Common myeloid progenitor, CD34-positive (primary cell): ENCODE data around the gene PTCD3.

Source experiments
- CTCF ChIA-PET: fragments of 350-600 bp; sonication (Branson Sonifier 250); formaldehyde crosslinking; loops from one replicate; lab custom pipeline; 2021; ENCODE audit warnings: antibody characterized with exemption; lab: Charles Lee
- POLR2A ChIA-PET: fragments of 350-600 bp; sonication (Branson Sonifier 250); formaldehyde crosslinking; loops from one replicate; lab custom pipeline; 2021; ENCODE audit warnings: antibody characterized with exemption; lab: Charles Lee
- DNase-seq, 3 donors: peaks; one replicate each; pipeline versions ENCODE4 v3.0.0 to v3.0.0-alpha.2; 2013
- H3K27ac ChIP-seq, 2 experiments: 1 replicate in 1 of 2; 2 replicates in 1 of 2; pipeline ENCODE4 v1.7.0; 2013; ENCODE audit warnings: inconsistent platforms in 2 of 2, low read length in 2 of 2, mild to moderate bottlenecking in 2 of 2, low read depth in 1 of 2, moderate library complexity in 1 of 2; ENCODE audit not compliant: severe bottlenecking in 2 of 2, insufficient read depth in 1 of 2, poor library complexity in 1 of 2
- H3K27me3 ChIP-seq, 5 experiments: replicated peaks in 2 of 5; 1 replicate in 3 of 5; 2 replicates in 2 of 5; pipeline versions ENCODE4 v1.6.1 to v1.7.0; 2013; ENCODE audit warnings: low read length in 4 of 5, mild to moderate bottlenecking in 2 of 5, moderate library complexity in 2 of 5, inconsistent platforms in 1 of 5; ENCODE audit not compliant: insufficient read depth in 5 of 5, control insufficient read depth in 4 of 5
- H3K36me3 ChIP-seq, 4 experiments: 1 replicate in 2 of 4; 2 replicates in 2 of 4; pipeline versions ENCODE4 v1.6.1 to v1.7.0; 2013; ENCODE audit warnings: low read length in 3 of 4, control low read depth in 1 of 4, mild to moderate bottlenecking in 1 of 4; ENCODE audit not compliant: control insufficient read depth in 4 of 4, insufficient read depth in 4 of 4
- H3K4me1 ChIP-seq, 4 experiments: 1 replicate in 3 of 4; 2 replicates in 1 of 4; pipeline versions ENCODE4 v1.6.1 to v1.7.1; 2013; ENCODE audit warnings: low read length in 3 of 4, mild to moderate bottlenecking in 3 of 4, control low read depth in 1 of 4, inconsistent platforms in 1 of 4, moderate library complexity in 1 of 4; ENCODE audit not compliant: control insufficient read depth in 4 of 4, insufficient read depth in 4 of 4; ENCODE audit errors: control extremely low read depth in 1 of 4
- H3K4me3 ChIP-seq, 7 experiments: 1 replicate in 4 of 7; 2 replicates in 3 of 7; pipeline versions ENCODE4 v1.5.1 to v1.7.0; 2013; ENCODE audit warnings: mild to moderate bottlenecking in 7 of 7, low read length in 6 of 7, moderate library complexity in 6 of 7, inconsistent platforms in 2 of 7, low read depth in 2 of 7, control low read depth in 1 of 7; ENCODE audit not compliant: insufficient read depth in 4 of 7, control insufficient read depth in 1 of 7; ENCODE audit errors: extremely low read depth in 1 of 7
- H3K9me3 ChIP-seq, 5 experiments: 1 replicate in 4 of 5; 2 replicates in 1 of 5; pipeline versions ENCODE4 v1.6.1 to v1.7.1; 2013; ENCODE audit warnings: low read length in 4 of 5, mild to moderate bottlenecking in 2 of 5, inconsistent platforms in 1 of 5, low read depth in 1 of 5, moderate library complexity in 1 of 5; ENCODE audit not compliant: control insufficient read depth in 4 of 5, insufficient read depth in 2 of 5; ENCODE audit errors: control extremely low read depth in 1 of 5
- WGBS: methylation state at CpG from one replicate; pipeline ENCODE4 v1.1.5; 2013; ENCODE audit not compliant: insufficient coverage; 5-methylcytosine and 5-hydroxymethylcytosine counted together

The PTCD3 gene

DNA sequence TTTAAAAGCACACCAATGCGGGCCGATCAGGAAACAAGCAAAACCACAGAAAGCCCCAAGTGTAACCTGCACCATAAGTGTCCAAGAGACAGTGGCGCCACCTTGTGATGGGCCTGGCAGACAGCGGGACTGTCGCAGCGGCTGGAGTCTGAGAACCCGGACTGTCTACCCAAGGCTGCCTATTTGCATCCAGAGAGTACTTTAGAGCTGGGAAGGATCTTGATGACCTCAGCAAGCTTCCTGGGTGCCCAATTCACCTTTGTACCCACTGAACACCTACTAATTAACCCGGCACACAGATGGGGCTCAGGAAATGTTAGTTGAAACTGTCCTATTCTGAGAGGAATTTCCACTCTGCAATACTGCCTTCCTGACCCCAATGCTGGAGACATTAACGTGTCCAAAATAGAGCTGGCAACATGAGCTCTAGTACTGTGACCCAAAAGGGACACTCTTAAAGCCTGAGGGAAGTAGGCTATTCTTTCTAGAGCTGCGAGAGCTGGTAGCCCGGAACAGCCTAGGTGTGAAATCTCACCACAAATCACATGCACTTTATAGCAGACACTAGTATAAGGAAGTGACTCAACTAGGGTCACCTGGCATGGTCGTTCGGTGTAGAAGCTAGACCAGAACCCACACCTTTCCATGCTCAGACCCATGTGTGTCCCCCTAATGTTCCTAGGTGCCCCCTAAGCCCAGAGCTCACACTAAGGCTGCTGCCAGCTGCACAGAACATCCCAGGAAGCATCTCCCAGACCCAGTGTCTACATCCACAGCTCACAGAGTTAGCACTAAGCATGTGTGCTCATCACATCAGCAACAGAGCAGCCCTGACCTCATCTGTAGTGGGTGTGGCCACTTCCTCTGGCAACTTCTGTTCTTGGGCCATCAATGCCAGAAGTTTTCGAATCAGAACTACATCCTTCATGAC is 25.8 kb upstream of the PTCD3 start:
- WGBS, result 40% methylated on average over 10 of the region's 14 CpGs
- DNase-seq, result peak; percentile 72 to 84 (median 83)
- no peak overlapping the region for H3K4me3 ChIP-seq
- H3K27ac ChIP-seq, result no peak overlapping the region
- ChIA-PET CTCF (interaction anchor here (0.7 to 10.8 kb wide), 22 partner anchors 9 to 351 kb away, joined by 3 to 265 read pairs (median 6); partner anchors contain the start of gene ST3GAL5), POLR2A (no interaction called here)
- peaks cover 15 to 68% (median 49%) of the 10 kb centered on the region in 4 experiments for H3K36me3 ChIP-seq
- H3K27me3 ChIP-seq, result no peaks in the 10 kb centered on the region
- H3K4me1 ChIP-seq, result peaks cover 0 to 14% (median 6%) of the 10 kb centered on the region in 4 experiments
- no peaks in the 10 kb centered on the region for H3K9me3 ChIP-seq

DNA sequence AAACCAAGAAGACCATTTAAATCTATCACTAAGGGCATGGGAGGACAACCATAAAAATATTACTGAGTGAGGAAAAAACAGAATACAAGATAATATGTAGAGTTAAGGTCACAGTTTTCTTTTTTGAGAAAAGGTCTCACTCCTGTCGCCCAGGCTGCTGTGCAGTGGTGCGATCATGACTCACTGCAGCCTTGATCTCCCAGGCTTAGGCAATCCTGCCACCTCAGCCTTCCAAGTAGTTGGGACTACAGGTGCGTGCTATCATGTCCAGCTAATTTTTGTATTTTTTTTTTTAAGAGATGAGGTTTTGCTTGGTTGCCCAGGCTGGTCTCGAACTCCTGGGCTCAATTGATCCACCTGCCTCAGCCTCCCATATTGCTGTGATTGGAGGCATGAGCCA is 24.3 kb upstream of the PTCD3 start:
- no peak overlapping the region for H3K4me3 ChIP-seq
- DNase-seq, result no peak
- no peaks in the 10 kb centered on the region for H3K9me3 ChIP-seq
- ChIA-PET CTCF (interaction anchor here (2.3 to 10.8 kb wide), 2 partner anchors 7 to 256 kb away, joined by 12 to 265 read pairs; no protein-coding TSS in a partner anchor), POLR2A (interaction anchor here (0.6 kb wide), 2 partner anchors 59 to 193 kb away, joined by 3 to 4 read pairs; no protein-coding TSS in a partner anchor)
- H3K4me1 ChIP-seq, result peaks cover 0 to 14% (median 6%) of the 10 kb centered on the region in 4 experiments
- no peaks in the 10 kb centered on the region for H3K27me3 ChIP-seq
- 100% methylated on average over 2 of the region's 4 CpGs for WGBS
- H3K36me3 ChIP-seq, result peaks cover 14 to 71% (median 50%) of the 10 kb centered on the region in 4 experiments
- H3K27ac ChIP-seq, result no peak overlapping the region

DNA sequence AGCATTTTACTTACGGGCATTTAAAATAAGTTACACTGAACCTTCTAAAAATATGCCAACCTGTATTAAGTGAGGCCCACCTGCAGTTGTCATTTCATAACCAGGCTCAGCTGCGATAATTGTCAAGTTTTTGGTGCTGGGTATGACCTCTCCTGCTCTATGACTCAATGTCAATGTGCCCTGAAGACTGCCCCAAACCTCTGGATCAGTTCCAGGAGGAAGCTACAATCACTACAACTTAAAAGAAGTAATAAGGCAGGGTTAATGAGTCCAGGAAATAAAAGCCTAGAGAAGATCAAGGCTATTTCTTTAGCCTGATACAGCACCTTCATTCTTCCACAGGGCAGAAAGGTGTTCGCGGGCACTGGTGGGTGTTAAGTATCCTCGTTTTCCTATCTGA is 23.3 kb upstream of the PTCD3 start:
- H3K27me3 ChIP-seq, result no peaks in the 10 kb centered on the region
- ChIA-PET POLR2A (no interaction called here), CTCF (interaction anchor here (0.8 to 10.8 kb wide), 3 partner anchors 23 to 257 kb away, joined by 3 to 265 read pairs (median 3); partner anchors contain the start of gene ST3GAL5)
- no peak for DNase-seq
- H3K4me3 ChIP-seq, result no peak overlapping the region
- H3K9me3 ChIP-seq, result no peaks in the 10 kb centered on the region
- 100% methylated on average over 2 of the region's 5 CpGs for WGBS
- peaks cover 0 to 14% (median 6%) of the 10 kb centered on the region in 4 experiments for H3K4me1 ChIP-seq
- no peak overlapping the region for H3K27ac ChIP-seq
- peaks cover 9 to 62% (median 46%) of the 10 kb centered on the region in 4 experiments for H3K36me3 ChIP-seq

- POLR2A ChIA-PET, result no interaction called here
- no peak overlapping the region for H3K27ac ChIP-seq
- H3K4me3 ChIP-seq, result no peak overlapping the region
- H3K27me3 ChIP-seq, result no peaks in the 10 kb centered on the region
- peaks cover 9 to 63% (median 50%) of the 10 kb centered on the region in 4 experiments for H3K36me3 ChIP-seq
- H3K4me1 ChIP-seq, result no peaks in the 10 kb centered on the region
- peak in 1 of 3 donors; percentile 14 for DNase-seq
- CTCF ChIA-PET, result interaction anchor here (1.1 to 2.9 kb wide), 9 partner anchors 7 to 364 kb away, joined by 3 to 12 read pairs (median 4); partner anchors contain the start of genes POLR1A and PTCD3
- 96% methylated on average over 7 of the region's 14 CpGs for WGBS
- H3K9me3 ChIP-seq, result no peaks in the 10 kb centered on the region
Measured at GRCh38 chr2:86087936-86088850, 17.8 kb upstream of the PTCD3 start.

DNA sequence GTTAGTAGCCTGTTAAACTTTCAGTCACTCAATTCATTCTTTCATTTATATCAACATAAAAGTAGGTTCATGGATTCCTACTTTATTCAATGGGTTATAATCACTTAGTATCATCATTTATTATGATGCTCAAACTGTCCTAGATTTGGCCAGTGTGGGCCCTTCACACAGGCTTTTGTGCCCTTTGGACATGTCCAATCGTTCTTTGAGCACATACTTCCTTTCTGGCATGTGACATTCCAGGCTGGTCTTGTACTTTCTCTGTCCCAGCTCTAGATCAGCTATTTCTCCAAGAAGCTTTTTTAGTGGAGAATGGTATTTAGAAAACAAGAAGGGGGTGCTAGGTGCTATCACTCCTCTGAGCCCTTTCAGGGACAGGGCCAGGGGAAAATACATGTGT is 11.8 kb upstream of the PTCD3 start:
- POLR2A ChIA-PET, result no interaction called here
- Histone ChIP-seq H3K36me3 (peaks cover 4 to 67% (median 47%) of the 10 kb centered on the region in 4 experiments), H3K27me3 (no peaks in the 10 kb centered on the region), H3K4me1 (no peaks in the 10 kb centered on the region), H3K4me3 (no peak overlapping the region), H3K9me3 (no peaks in the 10 kb centered on the region), H3K27ac (no peak overlapping the region)
- 100% methylated on average over 1 of the region's 1 CpG for whole genome bisulfite sequencing
- no peak for DNase-seq
- CTCF ChIA-PET, result interaction anchor here (2.0 kb wide), 1 partner anchor 15 kb away, joined by 7 read pairs; no protein-coding TSS in a partner anchor

DNA sequence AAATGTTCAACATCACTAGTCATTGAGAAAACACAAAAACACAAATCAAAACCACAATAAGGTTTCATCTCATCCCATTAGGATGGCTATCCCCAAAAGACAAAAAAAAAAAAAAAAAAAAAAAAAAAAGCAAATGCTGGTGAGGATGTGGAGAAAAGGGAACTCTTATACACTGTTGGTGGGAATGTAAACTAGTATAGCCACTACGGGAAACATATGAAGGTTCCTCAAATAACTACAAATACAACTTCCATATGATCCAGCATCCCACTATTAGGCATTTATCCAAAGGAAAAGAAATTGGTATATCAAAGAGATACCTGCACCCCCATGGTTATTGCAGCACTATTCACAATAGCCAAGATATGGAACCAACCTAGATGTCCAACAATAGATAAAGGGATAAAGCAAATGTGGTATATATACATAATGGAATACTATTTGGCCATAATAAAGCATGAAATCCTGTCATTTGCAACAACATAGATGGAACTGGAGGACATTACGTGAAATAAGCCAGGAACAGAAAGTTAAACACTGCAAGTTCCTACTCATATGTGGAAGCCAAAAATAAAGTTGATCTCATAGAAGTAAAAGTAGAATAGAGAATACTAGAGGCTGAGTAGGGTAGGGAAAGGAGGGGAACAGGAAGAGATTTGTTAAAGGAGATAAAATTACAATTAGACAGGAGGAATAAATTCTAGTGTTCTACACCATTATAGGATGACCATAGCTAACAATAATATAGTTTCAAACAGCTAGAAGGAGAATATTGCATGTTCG is 8.7 kb upstream of the PTCD3 start:
- whole genome bisulfite sequencing, result 100% methylated on average over 1 of the region's 3 CpGs

More for the DNA sequence above, 8.7 kb upstream of the PTCD3 start:
- no peaks in the 10 kb centered on the region for H3K4me1 ChIP-seq
- H3K4me3 ChIP-seq, result no peak overlapping the region
- H3K27ac ChIP-seq, result peak overlapping the region in 1 of 2 experiments; percentile 35
- CTCF ChIA-PET, result interaction anchor here (3.9 kb wide), 1 partner anchor 8 kb away, joined by 12 read pairs; no protein-coding TSS in a partner anchor
- POLR2A ChIA-PET, result interaction anchor here (1.1 kb wide), 1 partner anchor 208 kb away, joined by 3 read pairs; no protein-coding TSS in a partner anchor
- no peaks in the 10 kb centered on the region for H3K27me3 ChIP-seq
- H3K36me3 ChIP-seq, result peaks cover 5 to 64% (median 45%) of the 10 kb centered on the region in 4 experiments
- DNase-seq, result no peak
- H3K9me3 ChIP-seq, result no peaks in the 10 kb centered on the region
